Endothelial cell (in vitro differentiated cells): ENCODE results near the gene TMEM178A. TPM values are rescaled to one million over a fixed set of nuclear protein-coding genes. Genes with fewer than 3 reads are reported as not detected.

Experiments
- DNase-seq: peaks from one replicate; pipeline ENCODE4 v3.0.0; 2021; ENCODE audit warnings: low spot score
- H3K27ac Mint-ChIP-seq: one replicate; pipeline ENCODE4 v1.8.0; 2021; ENCODE audit warnings: mixed read lengths, inconsistent platforms; ENCODE audit not compliant: unreplicated experiment
- H3K27me3 Mint-ChIP-seq: one replicate; pipeline ENCODE4 v1.8.0; 2021; ENCODE audit warnings: mild to moderate bottlenecking, moderate library complexity, mixed read lengths, inconsistent platforms; ENCODE audit not compliant: unreplicated experiment
- H3K36me3 Mint-ChIP-seq: one replicate; pipeline ENCODE4 v1.8.0; 2021; ENCODE audit warnings: mild to moderate bottlenecking, low read depth, mixed read lengths, inconsistent platforms; ENCODE audit not compliant: unreplicated experiment
- H3K4me1 Mint-ChIP-seq: one replicate; pipeline ENCODE4 v1.8.0; 2021; ENCODE audit warnings: mild to moderate bottlenecking, mixed read lengths, inconsistent platforms; ENCODE audit not compliant: unreplicated experiment
- H3K4me3 Mint-ChIP-seq: one replicate; pipeline ENCODE4 v1.8.0; 2021; ENCODE audit warnings: mild to moderate bottlenecking, mixed read lengths, inconsistent platforms; ENCODE audit not compliant: unreplicated experiment
- H3K9me3 Mint-ChIP-seq: one replicate; pipeline ENCODE4 v1.8.0; 2021; ENCODE audit warnings: mixed read lengths, inconsistent platforms; ENCODE audit not compliant: unreplicated experiment
- total RNA-seq: library from RNA; stranded (reverse); fragmentation: NEBNext Ultra II Directional; extraction: Animal tissue kit (Norgen Biotek cat#: 25700); gene quantifications from one replicate; pipeline ENCODE4 v1.2.1, GENCODE V29; 2021; ENCODE audit not compliant: unreplicated experiment
- TF ChIP-seq, protein P1 (sequence below): fragments of 200-600 bp; sonication (generic); IDR thresholded peaks from one replicate; pipeline ENCODE4 v1.5.0; 2021; ENCODE audit warnings: antibody characterized with exemption; ENCODE audit not compliant: unreplicated experiment

The TMEM178A gene
- total RNA-seq, 1 donor from 2014 or later = 4.8 TPM

DNA sequence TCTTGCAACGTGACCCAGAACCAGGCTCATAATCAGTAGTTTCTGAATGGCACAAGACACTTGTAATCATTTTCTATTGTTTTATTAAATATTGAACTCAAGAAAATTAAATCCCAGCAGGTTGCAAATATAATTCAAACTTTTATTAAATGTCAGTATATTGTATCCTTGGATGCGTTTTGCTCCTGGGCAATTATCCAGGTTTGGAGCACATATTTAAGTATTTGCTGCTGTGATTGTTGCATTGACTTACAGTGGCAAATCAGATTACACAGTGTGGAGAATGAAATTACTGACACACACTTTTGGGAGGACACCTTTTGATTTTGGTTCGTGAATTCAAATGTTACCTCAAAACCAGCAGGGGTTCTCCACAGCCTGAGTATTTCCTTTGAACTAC is 27.1 kb upstream of the TMEM178A start:
- DNase-seq = no peak
- Mint-ChIP-seq H3K27me3 (peaks cover 3% of the 10 kb centered on the region), H3K36me3 (no peaks in the 10 kb centered on the region), H3K27ac (no peak overlapping the region), H3K4me3 (no peak overlapping the region), H3K9me3 (no peaks in the 10 kb centered on the region), H3K4me1 (no peaks in the 10 kb centered on the region)
- TF ChIP-seq, protein P1, sequence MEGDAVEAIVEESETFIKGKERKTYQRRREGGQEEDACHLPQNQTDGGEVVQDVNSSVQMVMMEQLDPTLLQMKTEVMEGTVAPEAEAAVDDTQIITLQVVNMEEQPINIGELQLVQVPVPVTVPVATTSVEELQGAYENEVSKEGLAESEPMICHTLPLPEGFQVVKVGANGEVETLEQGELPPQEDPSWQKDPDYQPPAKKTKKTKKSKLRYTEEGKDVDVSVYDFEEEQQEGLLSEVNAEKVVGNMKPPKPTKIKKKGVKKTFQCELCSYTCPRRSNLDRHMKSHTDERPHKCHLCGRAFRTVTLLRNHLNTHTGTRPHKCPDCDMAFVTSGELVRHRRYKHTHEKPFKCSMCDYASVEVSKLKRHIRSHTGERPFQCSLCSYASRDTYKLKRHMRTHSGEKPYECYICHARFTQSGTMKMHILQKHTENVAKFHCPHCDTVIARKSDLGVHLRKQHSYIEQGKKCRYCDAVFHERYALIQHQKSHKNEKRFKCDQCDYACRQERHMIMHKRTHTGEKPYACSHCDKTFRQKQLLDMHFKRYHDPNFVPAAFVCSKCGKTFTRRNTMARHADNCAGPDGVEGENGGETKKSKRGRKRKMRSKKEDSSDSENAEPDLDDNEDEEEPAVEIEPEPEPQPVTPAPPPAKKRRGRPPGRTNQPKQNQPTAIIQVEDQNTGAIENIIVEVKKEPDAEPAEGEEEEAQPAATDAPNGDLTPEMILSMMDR = no peak

DNA sequence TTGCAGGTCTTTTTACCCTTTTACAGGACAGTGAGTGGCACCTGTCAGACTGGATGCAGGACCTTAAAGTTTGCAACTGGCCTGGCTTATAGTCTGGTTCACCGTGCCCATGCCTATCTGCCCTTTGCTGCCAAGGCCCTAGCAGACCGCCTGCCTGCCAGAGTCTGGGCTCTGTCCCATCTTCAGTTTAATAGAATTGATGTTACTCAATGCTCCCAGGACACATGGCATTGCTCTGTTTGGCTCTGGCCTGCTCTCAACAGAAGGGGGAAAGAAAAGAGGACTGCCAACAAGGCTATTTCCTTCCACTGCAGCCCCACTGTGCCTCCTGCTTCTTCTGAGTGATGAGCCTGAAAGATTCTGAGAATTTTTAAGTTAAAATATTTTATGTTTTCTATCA is 25.6 kb upstream of the TMEM178A start:
- H3K4me3 Mint-ChIP-seq = no peak overlapping the region
- H3K9me3 Mint-ChIP-seq = no peaks in the 10 kb centered on the region
- H3K27me3 Mint-ChIP-seq = peaks cover 3% of the 10 kb centered on the region
- H3K36me3 Mint-ChIP-seq = no peaks in the 10 kb centered on the region
- no peak overlapping the region for H3K27ac Mint-ChIP-seq
- no peak for DNase-seq
- no peaks in the 10 kb centered on the region for H3K4me1 Mint-ChIP-seq
- TF ChIP-seq, protein P1 = no peak

DNA sequence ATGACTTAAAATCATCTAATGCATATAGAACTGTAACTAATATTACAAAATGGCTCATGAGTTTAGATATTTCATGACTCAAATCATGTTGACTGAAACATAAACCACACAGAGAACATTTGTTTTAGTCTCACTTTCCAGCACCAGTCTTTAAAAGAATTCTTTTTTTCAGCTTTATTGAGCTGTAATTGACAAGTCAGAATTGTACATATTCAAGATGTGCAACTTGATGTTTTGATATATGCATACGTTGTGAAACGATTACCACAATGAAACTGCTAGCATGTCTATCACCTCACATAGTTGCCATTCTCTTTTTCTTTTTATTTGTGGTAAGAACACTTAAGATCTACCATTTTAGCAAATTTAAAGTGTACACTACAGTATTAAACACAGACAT is 25.0 kb upstream of the TMEM178A start:
- no peak overlapping the region for H3K4me3 Mint-ChIP-seq
- TF ChIP-seq, protein P1 = no peak
- H3K4me1 Mint-ChIP-seq = no peaks in the 10 kb centered on the region
- no peak for DNase-seq
- H3K9me3 Mint-ChIP-seq = no peaks in the 10 kb centered on the region
- H3K36me3 Mint-ChIP-seq = no peaks in the 10 kb centered on the region
- peaks cover 3% of the 10 kb centered on the region for H3K27me3 Mint-ChIP-seq
- H3K27ac Mint-ChIP-seq = no peak overlapping the region

DNA sequence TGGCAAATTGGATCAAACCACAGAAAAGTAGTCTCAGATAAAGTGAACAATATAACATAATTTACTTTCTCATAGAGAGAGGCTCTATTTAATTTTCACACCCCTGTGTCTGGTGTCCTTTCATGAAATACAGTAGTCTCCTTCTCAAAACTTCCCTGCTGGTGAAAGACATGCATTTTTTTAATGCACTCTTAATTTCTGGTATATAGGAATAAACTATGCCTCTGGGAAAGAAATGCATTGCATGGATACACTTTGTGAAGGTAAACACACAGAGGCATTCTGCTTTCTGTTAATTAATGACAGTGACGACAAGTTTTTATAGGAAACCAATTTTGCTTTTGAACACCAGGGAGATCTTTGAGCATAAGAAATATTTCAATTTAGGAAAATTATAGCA is 24.1 kb upstream of the TMEM178A start:
- H3K36me3 Mint-ChIP-seq = no peaks in the 10 kb centered on the region
- TF ChIP-seq, protein P1 = no peak
- no peak overlapping the region for H3K27ac Mint-ChIP-seq
- no peaks in the 10 kb centered on the region for H3K4me1 Mint-ChIP-seq
- H3K9me3 Mint-ChIP-seq = no peaks in the 10 kb centered on the region
- peaks cover 3% of the 10 kb centered on the region for H3K27me3 Mint-ChIP-seq
- DNase-seq = no peak
- H3K4me3 Mint-ChIP-seq = no peak overlapping the region

DNA sequence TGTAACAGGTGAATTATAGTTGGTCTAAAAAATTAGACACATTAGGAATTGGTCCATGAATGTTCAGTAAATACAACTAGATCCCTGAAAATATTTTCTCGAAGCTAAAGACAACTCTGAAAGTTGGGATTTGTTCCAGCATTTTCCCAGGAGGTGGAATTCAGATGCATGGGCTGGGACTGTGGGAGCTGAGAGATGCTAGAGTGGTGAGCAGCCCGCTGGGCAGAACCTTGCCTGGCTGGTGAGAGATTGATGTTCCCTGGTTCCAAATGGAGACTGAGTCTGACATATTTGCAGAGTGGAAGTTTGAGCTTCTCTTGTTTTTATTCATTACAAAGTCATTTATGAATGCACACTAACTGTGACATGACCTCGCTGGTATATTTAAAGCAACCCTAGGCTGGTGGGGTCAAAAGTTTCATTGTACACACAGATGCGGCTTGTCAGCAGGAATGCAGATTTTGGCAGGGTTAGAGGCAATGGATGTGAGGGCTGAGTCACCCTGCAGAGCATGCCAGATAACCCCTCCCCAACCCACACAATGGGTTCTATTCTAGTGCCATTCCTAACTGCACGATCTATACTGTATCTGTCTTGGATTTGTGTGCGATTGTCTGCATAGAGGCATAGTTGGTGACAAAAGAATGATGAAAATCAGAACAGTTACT is 23.5 kb upstream of the TMEM178A start:
- H3K27me3 Mint-ChIP-seq = peaks cover 3% of the 10 kb centered on the region
- H3K4me3 Mint-ChIP-seq = no peak overlapping the region
- no peak overlapping the region for H3K27ac Mint-ChIP-seq
- H3K4me1 Mint-ChIP-seq = no peaks in the 10 kb centered on the region
- DNase-seq = no peak
- TF ChIP-seq, protein P1 = no peak
- no peaks in the 10 kb centered on the region for H3K9me3 Mint-ChIP-seq
- H3K36me3 Mint-ChIP-seq = no peaks in the 10 kb centered on the region
